ENCODE data around the gene SLC25A18. TPM values are rescaled to one million over a fixed set of nuclear protein-coding genes. Genes with fewer than 3 reads are reported as not detected.

SLC25A18 gene
- total RNA-seq, 1 experiment from 2014 or later, result 2.1 TPM

DNA sequence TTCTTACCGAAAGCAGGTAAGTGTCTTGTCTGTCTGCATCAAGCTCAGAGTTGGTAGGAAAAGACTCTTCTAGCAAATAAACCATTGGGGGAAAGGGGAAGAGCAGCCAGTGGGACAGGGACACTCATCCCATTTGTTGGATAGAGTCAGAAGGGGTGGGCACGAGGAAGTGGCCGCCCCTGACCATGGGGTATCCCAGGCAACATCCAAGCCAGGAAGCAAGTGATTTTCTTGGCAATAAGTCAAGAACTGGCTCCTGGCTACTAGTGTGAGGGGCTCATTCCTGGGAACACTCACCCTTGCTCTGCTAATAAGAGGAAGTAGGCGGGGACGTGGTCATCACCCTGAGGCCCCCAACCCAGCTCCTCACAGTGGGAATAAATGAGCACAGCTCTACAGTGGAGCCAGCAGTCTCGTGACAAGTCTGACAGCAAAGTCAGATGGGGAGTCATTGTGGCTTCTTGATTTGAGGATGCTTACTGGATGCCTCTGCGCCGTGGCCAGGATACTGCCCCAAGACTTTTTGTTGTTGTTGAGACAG lies 6.7 kb downstream of the SLC25A18 start:
- H3K4me1 Mint-ChIP-seq, result peaks cover 24% of the 10 kb centered on the region
- ATAC-seq, result peak; percentile 12; the same call in 1 of the 2 replicates
- no peaks in the 10 kb centered on the region for H3K27me3 Mint-ChIP-seq (ENCODE audit: low read depth)
- DNase-seq (ENCODE audit: low spot score), result no peak
- no peak overlapping the region for H3K4me3 Mint-ChIP-seq
- no peaks in the 10 kb centered on the region for H3K36me3 Mint-ChIP-seq
- CTCF ChIA-PET, result interaction anchor here (0.6 to 1.3 kb wide), 5 partner anchors 11 to 474 kb away, joined by 3 to 7 read pairs (median 3); no protein-coding TSS in a partner anchor
- H3K27ac Mint-ChIP-seq, result peak overlapping the region; percentile 85
- TF ChIP-seq, protein P1, sequence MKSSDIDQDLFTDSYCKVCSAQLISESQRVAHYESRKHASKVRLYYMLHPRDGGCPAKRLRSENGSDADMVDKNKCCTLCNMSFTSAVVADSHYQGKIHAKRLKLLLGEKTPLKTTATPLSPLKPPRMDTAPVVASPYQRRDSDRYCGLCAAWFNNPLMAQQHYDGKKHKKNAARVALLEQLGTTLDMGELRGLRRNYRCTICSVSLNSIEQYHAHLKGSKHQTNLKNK (CRISPR knock-in tag; IDR thresholded peaks at IDR 0.05), result no peak
- TF ChIP-seq, protein P2, sequence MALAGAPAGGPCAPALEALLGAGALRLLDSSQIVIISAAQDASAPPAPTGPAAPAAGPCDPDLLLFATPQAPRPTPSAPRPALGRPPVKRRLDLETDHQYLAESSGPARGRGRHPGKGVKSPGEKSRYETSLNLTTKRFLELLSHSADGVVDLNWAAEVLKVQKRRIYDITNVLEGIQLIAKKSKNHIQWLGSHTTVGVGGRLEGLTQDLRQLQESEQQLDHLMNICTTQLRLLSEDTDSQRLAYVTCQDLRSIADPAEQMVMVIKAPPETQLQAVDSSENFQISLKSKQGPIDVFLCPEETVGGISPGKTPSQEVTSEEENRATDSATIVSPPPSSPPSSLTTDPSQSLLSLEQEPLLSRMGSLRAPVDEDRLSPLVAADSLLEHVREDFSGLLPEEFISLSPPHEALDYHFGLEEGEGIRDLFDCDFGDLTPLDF (CRISPR knock-in tag; IDR thresholded peaks at IDR 0.05), result no peak
- no peak for TF ChIP-seq ZNF423 (CRISPR knock-in tag; IDR thresholded peaks at IDR 0.05)
- TF ChIP-seq, protein P3, sequence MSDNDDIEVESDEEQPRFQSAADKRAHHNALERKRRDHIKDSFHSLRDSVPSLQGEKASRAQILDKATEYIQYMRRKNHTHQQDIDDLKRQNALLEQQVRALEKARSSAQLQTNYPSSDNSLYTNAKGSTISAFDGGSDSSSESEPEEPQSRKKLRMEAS (CRISPR knock-in tag; IDR thresholded peaks at IDR 0.05), result no peak
- TF ChIP-seq ATF1 (CRISPR knock-in tag; IDR thresholded peaks at IDR 0.05), result no peak
- TF ChIP-seq, protein P4, sequence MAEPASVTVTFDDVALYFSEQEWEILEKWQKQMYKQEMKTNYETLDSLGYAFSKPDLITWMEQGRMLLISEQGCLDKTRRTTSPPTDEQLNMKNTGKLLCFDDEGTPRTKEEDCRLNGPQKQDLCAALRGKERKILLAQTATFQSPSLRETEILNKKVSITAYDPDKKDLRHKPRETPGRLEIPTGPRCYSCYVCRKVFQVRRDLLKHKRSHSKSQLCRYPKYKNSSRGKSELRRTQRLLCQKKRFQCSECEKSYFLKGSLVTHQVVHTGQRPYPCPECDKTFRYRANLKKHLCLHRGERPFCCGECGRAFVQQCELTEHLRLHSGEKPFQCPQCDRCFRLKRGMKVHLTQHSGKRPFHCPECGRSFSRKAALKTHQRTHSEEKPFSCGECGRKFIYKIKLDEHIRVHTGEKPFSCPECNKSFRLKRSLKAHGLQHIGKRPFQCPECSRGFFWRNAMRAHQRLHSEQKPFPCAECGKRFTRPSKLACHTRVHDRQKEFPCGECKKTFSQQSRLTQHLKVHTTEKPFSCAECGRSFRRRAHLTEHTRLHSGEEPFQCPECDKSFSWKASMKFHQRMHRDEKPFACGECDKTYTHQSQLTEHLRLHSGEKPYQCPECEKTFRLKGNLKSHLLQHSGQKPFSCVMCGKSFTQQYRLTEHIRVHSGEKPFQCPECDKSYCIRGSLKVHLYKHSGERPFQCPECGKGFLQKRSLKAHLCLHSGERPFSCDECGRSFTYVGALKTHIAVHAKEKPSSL (CRISPR knock-in tag; conservative IDR thresholded peaks at IDR 0.05), result no peak
- TF ChIP-seq, protein P5, sequence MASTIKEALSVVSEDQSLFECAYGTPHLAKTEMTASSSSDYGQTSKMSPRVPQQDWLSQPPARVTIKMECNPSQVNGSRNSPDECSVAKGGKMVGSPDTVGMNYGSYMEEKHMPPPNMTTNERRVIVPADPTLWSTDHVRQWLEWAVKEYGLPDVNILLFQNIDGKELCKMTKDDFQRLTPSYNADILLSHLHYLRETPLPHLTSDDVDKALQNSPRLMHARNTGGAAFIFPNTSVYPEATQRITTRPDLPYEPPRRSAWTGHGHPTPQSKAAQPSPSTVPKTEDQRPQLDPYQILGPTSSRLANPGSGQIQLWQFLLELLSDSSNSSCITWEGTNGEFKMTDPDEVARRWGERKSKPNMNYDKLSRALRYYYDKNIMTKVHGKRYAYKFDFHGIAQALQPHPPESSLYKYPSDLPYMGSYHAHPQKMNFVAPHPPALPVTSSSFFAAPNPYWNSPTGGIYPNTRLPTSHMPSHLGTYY (CRISPR knock-in tag; IDR thresholded peaks at IDR 0.05), result no peak
- TF ChIP-seq TP53 (CRISPR knock-in tag; IDR thresholded peaks at IDR 0.05), result no peak
- TF ChIP-seq PRRX2 (CRISPR knock-in tag; IDR thresholded peaks at IDR 0.05), result no peak
- no peak for TF ChIP-seq GRHL2 (CRISPR knock-in tag; IDR thresholded peaks at IDR 0.05; ENCODE audit: insufficient replicate concordance, severe bottlenecking)
- no peak for TF ChIP-seq SMAD4 (CRISPR knock-in tag; IDR thresholded peaks at IDR 0.05)
- no peak for TF ChIP-seq ESRRA (CRISPR knock-in tag; IDR thresholded peaks at IDR 0.05; ENCODE audit: borderline replicate concordance)
- TF ChIP-seq, protein P6, sequence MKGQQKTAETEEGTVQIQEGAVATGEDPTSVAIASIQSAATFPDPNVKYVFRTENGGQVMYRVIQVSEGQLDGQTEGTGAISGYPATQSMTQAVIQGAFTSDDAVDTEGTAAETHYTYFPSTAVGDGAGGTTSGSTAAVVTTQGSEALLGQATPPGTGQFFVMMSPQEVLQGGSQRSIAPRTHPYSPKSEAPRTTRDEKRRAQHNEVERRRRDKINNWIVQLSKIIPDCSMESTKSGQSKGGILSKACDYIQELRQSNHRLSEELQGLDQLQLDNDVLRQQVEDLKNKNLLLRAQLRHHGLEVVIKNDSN (CRISPR knock-in tag; IDR thresholded peaks at IDR 0.05), result no peak
- TF ChIP-seq, protein P7, sequence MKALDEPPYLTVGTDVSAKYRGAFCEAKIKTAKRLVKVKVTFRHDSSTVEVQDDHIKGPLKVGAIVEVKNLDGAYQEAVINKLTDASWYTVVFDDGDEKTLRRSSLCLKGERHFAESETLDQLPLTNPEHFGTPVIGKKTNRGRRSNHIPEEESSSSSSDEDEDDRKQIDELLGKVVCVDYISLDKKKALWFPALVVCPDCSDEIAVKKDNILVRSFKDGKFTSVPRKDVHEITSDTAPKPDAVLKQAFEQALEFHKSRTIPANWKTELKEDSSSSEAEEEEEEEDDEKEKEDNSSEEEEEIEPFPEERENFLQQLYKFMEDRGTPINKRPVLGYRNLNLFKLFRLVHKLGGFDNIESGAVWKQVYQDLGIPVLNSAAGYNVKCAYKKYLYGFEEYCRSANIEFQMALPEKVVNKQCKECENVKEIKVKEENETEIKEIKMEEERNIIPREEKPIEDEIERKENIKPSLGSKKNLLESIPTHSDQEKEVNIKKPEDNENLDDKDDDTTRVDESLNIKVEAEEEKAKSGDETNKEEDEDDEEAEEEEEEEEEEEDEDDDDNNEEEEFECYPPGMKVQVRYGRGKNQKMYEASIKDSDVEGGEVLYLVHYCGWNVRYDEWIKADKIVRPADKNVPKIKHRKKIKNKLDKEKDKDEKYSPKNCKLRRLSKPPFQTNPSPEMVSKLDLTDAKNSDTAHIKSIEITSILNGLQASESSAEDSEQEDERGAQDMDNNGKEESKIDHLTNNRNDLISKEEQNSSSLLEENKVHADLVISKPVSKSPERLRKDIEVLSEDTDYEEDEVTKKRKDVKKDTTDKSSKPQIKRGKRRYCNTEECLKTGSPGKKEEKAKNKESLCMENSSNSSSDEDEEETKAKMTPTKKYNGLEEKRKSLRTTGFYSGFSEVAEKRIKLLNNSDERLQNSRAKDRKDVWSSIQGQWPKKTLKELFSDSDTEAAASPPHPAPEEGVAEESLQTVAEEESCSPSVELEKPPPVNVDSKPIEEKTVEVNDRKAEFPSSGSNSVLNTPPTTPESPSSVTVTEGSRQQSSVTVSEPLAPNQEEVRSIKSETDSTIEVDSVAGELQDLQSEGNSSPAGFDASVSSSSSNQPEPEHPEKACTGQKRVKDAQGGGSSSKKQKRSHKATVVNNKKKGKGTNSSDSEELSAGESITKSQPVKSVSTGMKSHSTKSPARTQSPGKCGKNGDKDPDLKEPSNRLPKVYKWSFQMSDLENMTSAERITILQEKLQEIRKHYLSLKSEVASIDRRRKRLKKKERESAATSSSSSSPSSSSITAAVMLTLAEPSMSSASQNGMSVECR (CRISPR knock-in tag; IDR thresholded peaks at IDR 0.05; ENCODE audit: borderline replicate concordance), result no peak
- TF ChIP-seq CREB1 (CRISPR knock-in tag; IDR thresholded peaks at IDR 0.05), result no peak
- TF ChIP-seq, protein P8, sequence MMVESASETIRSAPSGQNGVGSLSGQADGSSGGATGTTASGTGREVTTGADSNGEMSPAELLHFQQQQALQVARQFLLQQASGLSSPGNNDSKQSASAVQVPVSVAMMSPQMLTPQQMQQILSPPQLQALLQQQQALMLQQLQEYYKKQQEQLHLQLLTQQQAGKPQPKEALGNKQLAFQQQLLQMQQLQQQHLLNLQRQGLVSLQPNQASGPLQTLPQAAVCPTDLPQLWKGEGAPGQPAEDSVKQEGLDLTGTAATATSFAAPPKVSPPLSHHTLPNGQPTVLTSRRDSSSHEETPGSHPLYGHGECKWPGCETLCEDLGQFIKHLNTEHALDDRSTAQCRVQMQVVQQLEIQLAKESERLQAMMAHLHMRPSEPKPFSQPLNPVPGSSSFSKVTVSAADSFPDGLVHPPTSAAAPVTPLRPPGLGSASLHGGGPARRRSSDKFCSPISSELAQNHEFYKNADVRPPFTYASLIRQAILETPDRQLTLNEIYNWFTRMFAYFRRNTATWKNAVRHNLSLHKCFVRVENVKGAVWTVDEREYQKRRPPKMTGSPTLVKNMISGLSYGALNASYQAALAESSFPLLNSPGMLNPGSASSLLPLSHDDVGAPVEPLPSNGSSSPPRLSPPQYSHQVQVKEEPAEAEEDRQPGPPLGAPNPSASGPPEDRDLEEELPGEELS (CRISPR knock-in tag; IDR thresholded peaks at IDR 0.05), result no peak
- TF ChIP-seq TCF7 (CRISPR knock-in tag; IDR thresholded peaks at IDR 0.05; ENCODE audit: low read depth), result no peak
- POLR2A ChIA-PET, result no interaction called here
- no peaks in the 10 kb centered on the region for H3K9me3 Mint-ChIP-seq
